ENCODE data around the gene GPR3. TPM values are rescaled to one million over a fixed set of nuclear protein-coding genes. Genes with fewer than 3 reads are reported as not detected.

The GPR3 gene
- polyA plus RNA-seq, 1 experiment: 1.3 TPM

GRCh38 chr1:27391511-27392095, 819 bp upstream of the GPR3 start:
- CTCF ChIA-PET: interaction anchor here (0.6 to 7.3 kb wide), 15 partner anchors 9 to 294 kb away, joined by 3 to 124 read pairs (median 5); partner anchors contain the start of genes AHDC1, CD164L2 and MAP3K6
- no peak for TF ChIP-seq CTCF (IDR thresholded peaks at IDR 0.05; ENCODE audit: low read depth, low read length)
- no peak for DNase-seq (ENCODE audit: low read depth, low spot score)
- peaks cover 4% of the 10 kb centered on the region for H3K27me3 ChIP-seq (ENCODE audit: control insufficient read depth, insufficient read depth, low read length)
- POLR2A ChIA-PET: interaction anchor here (1.5 kb wide), 1 partner anchor 92 kb away, joined by 4 read pairs; no protein-coding TSS in a partner anchor
- H3K27ac ChIP-seq (ENCODE audit: low read depth, low read length): no peak overlapping the region
- peak overlapping the region; percentile 53 for H3K4me3 ChIP-seq (ENCODE audit: low read depth, low read length)
- no peaks in the 10 kb centered on the region for H3K9me3 ChIP-seq (ENCODE audit: control insufficient read depth, insufficient read depth, low read length)

DNA sequence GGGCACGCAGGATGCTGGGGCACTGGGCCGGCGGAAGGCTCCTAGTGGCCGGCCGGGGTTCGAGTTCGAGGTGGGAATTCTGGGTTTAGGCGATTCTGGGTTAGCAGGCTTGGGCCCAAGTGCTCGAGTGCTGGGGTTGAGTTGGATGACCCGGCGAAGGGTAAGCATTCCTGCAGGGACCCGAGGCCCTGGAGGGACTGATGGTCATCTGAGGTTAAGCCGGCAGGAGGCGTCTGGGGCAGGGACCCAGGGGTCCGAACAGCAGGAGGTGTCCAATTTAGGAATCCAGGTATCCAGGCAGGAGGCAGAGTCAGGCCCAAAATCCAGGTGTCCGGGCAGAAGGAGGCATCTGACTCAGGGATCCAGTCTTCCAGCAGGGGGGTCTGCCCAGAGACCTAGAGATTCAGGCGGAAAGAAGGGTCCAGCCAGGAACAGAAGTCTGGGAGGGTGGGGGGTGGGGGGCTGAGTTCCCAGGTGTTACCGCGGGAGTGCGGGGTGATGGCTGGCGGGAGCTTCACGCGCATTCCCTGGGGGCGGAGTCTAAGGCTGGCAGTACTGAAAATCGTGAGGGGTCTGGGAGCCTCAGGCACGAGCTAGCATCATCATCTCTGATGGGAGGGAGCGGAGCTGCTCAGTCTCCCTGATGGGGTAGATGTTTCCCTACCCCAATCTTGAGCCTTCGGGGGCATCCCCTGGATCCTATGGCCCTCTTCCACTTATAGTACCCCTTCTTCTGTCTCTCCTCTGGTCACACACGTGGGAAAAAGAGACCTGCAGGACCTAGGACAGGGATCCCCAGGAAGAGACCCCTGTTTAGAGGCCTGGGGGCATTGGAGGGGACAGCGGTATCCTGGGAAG, 585 bp downstream of the GPR3 start:
- ChIA-PET CTCF (interaction anchor here (0.6 to 7.4 kb wide), 5 partner anchors 27 to 214 kb away, joined by 4 to 168 read pairs (median 4); partner anchors contain the start of gene MAP3K6), POLR2A (no interaction called here)
- DNase-seq (ENCODE audit: low read depth, low spot score): no peak
- no peaks in the 10 kb centered on the region for H3K27me3 ChIP-seq (ENCODE audit: control insufficient read depth, insufficient read depth, low read length)
- H3K9me3 ChIP-seq (ENCODE audit: control insufficient read depth, insufficient read depth, low read length): no peaks in the 10 kb centered on the region
- TF ChIP-seq CTCF (IDR thresholded peaks at IDR 0.05; ENCODE audit: low read depth, low read length): peak; percentile 43
- peak overlapping the region; percentile 77 for H3K4me3 ChIP-seq (ENCODE audit: low read depth, low read length)
- H3K27ac ChIP-seq (ENCODE audit: low read depth, low read length): no peak overlapping the region

- H3K27ac ChIP-seq (ENCODE audit: low read depth, low read length): no peak overlapping the region
- TF ChIP-seq CTCF (IDR thresholded peaks at IDR 0.05; ENCODE audit: low read depth, low read length): no peak
- H3K4me3 ChIP-seq (ENCODE audit: low read depth, low read length): no peak overlapping the region
- no peaks in the 10 kb centered on the region for H3K27me3 ChIP-seq (ENCODE audit: control insufficient read depth, insufficient read depth, low read length)
- no peaks in the 10 kb centered on the region for H3K9me3 ChIP-seq (ENCODE audit: control insufficient read depth, insufficient read depth, low read length)
- ChIA-PET CTCF (interaction anchor here (0.6 to 7.4 kb wide), 5 partner anchors 28 to 213 kb away, joined by 4 to 168 read pairs (median 4); partner anchors contain the start of gene MAP3K6), POLR2A (no interaction called here)
- no peak for DNase-seq (ENCODE audit: low read depth, low spot score)
Measured at GRCh38 chr1:27393641-27394281, 1.3 kb downstream of the GPR3 start.

DNA sequence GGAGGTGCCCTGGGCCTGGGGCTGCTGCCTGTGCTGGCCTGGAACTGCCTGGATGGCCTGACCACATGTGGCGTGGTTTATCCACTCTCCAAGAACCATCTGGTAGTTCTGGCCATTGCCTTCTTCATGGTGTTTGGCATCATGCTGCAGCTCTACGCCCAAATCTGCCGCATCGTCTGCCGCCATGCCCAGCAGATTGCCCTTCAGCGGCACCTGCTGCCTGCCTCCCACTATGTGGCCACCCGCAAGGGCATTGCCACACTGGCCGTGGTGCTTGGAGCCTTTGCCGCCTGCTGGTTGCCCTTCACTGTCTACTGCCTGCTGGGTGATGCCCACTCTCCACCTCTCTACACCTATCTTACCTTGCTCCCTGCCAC, 1.8 kb downstream of the GPR3 start:
- POLR2A ChIA-PET: interaction anchor here (1.2 to 1.5 kb wide), 4 partner anchors 11 to 95 kb away, joined by 3 to 7 read pairs (median 5); partner anchors contain the start of gene MAP3K6
- CTCF ChIA-PET: interaction anchor here (0.6 to 7.4 kb wide), 23 partner anchors 10 to 351 kb away, joined by 3 to 168 read pairs (median 6); partner anchors contain the start of gene MAP3K6
- DNase-seq (ENCODE audit: low read depth, low spot score): no peak
- Histone ChIP-seq H3K4me3 (ENCODE audit: low read depth, low read length) (no peak overlapping the region), H3K27me3 (ENCODE audit: control insufficient read depth, insufficient read depth, low read length) (no peaks in the 10 kb centered on the region), H3K9me3 (ENCODE audit: control insufficient read depth, insufficient read depth, low read length) (no peaks in the 10 kb centered on the region), H3K27ac (ENCODE audit: low read depth, low read length) (no peak overlapping the region)
- no peak for TF ChIP-seq CTCF (IDR thresholded peaks at IDR 0.05; ENCODE audit: low read depth, low read length)
